Measurements from ENCODE around the gene SLIT3. TPM values are rescaled to one million over a fixed set of nuclear protein-coding genes. Genes with fewer than 3 reads are reported as not detected.

Gene SLIT3
- total RNA-seq, 1 donor from 2014 or later = 31.8 TPM

GRCh38 chr5:168676501-168676900 is 624.4 kb downstream of the SLIT3 start:
- Mint-ChIP-seq H3K27ac (ENCODE audit: unreplicated experiment) (no peak overlapping the region), H3K4me3 (ENCODE audit: unreplicated experiment) (no peak overlapping the region), H3K36me3 (ENCODE audit: unreplicated experiment) (peaks cover 2% of the 10 kb centered on the region), H3K4me1 (ENCODE audit: unreplicated experiment) (peaks cover 3% of the 10 kb centered on the region), H3K27me3 (ENCODE audit: unreplicated experiment) (no peaks in the 10 kb centered on the region), H3K9me3 (ENCODE audit: unreplicated experiment) (no peaks in the 10 kb centered on the region)
- no peak for TF ChIP-seq CTCF (IDR thresholded peaks at IDR 0.05)
- no peak for DNase-seq (ENCODE audit: extremely low spot score, unreplicated experiment)

GRCh38 chr5:168675883-168676408 is 625.0 kb downstream of the SLIT3 start:
- no peak for TF ChIP-seq CTCF (IDR thresholded peaks at IDR 0.05)

GRCh38 chr5:168674893-168675482 is 626.0 kb downstream of the SLIT3 start:
- TF ChIP-seq CTCF (IDR thresholded peaks at IDR 0.05) = no peak
- Mint-ChIP-seq H3K36me3 (ENCODE audit: unreplicated experiment) (peaks cover 2% of the 10 kb centered on the region), H3K4me1 (ENCODE audit: unreplicated experiment) (no peaks in the 10 kb centered on the region), H3K9me3 (ENCODE audit: unreplicated experiment) (no peaks in the 10 kb centered on the region), H3K27ac (ENCODE audit: unreplicated experiment) (no peak overlapping the region), H3K27me3 (ENCODE audit: unreplicated experiment) (no peaks in the 10 kb centered on the region), H3K4me3 (ENCODE audit: unreplicated experiment) (no peak overlapping the region)
- DNase-seq (ENCODE audit: extremely low spot score, unreplicated experiment) = no peak

More at GRCh38 chr5:168675883-168676408, 625.0 kb downstream of the SLIT3 start:
- Mint-ChIP-seq H3K4me3 (ENCODE audit: unreplicated experiment) (no peak overlapping the region), H3K4me1 (ENCODE audit: unreplicated experiment) (no peaks in the 10 kb centered on the region), H3K27me3 (ENCODE audit: unreplicated experiment) (no peaks in the 10 kb centered on the region), H3K36me3 (ENCODE audit: unreplicated experiment) (peaks cover 2% of the 10 kb centered on the region), H3K27ac (ENCODE audit: unreplicated experiment) (no peak overlapping the region), H3K9me3 (ENCODE audit: unreplicated experiment) (no peaks in the 10 kb centered on the region)
- DNase-seq (ENCODE audit: extremely low spot score, unreplicated experiment) = no peak

- Mint-ChIP-seq H3K27ac (ENCODE audit: unreplicated experiment) (no peak overlapping the region), H3K9me3 (ENCODE audit: unreplicated experiment) (no peaks in the 10 kb centered on the region), H3K36me3 (ENCODE audit: unreplicated experiment) (peaks cover 2% of the 10 kb centered on the region), H3K27me3 (ENCODE audit: unreplicated experiment) (no peaks in the 10 kb centered on the region), H3K4me3 (ENCODE audit: unreplicated experiment) (no peak overlapping the region), H3K4me1 (ENCODE audit: unreplicated experiment) (no peaks in the 10 kb centered on the region)
- DNase-seq (ENCODE audit: extremely low spot score, unreplicated experiment) = no peak
- no peak for TF ChIP-seq CTCF (IDR thresholded peaks at IDR 0.05)
Observed at GRCh38 chr5:168672888-168673287, 628.1 kb downstream of the SLIT3 start.

GRCh38 chr5:168672016-168672415 is 628.9 kb downstream of the SLIT3 start:
- no peaks in the 10 kb centered on the region for H3K9me3 Mint-ChIP-seq (ENCODE audit: unreplicated experiment)
- no peak for TF ChIP-seq CTCF (IDR thresholded peaks at IDR 0.05)
- no peaks in the 10 kb centered on the region for H3K27me3 Mint-ChIP-seq (ENCODE audit: unreplicated experiment)
- no peak overlapping the region for H3K4me3 Mint-ChIP-seq (ENCODE audit: unreplicated experiment)
- DNase-seq (ENCODE audit: extremely low spot score, unreplicated experiment) = no peak
- no peaks in the 10 kb centered on the region for H3K4me1 Mint-ChIP-seq (ENCODE audit: unreplicated experiment)
- H3K36me3 Mint-ChIP-seq (ENCODE audit: unreplicated experiment) = peaks cover 2% of the 10 kb centered on the region
- no peak overlapping the region for H3K27ac Mint-ChIP-seq (ENCODE audit: unreplicated experiment)
